ENCODE results near the gene ZBTB24. TPM values are rescaled to one million over a fixed set of nuclear protein-coding genes. Genes with fewer than 3 reads are reported as not detected.

Gene ZBTB24
- total and polyA plus RNA-seq, 10 donors, result 4.5 to 15.0 (median 11.9) TPM

DNA sequence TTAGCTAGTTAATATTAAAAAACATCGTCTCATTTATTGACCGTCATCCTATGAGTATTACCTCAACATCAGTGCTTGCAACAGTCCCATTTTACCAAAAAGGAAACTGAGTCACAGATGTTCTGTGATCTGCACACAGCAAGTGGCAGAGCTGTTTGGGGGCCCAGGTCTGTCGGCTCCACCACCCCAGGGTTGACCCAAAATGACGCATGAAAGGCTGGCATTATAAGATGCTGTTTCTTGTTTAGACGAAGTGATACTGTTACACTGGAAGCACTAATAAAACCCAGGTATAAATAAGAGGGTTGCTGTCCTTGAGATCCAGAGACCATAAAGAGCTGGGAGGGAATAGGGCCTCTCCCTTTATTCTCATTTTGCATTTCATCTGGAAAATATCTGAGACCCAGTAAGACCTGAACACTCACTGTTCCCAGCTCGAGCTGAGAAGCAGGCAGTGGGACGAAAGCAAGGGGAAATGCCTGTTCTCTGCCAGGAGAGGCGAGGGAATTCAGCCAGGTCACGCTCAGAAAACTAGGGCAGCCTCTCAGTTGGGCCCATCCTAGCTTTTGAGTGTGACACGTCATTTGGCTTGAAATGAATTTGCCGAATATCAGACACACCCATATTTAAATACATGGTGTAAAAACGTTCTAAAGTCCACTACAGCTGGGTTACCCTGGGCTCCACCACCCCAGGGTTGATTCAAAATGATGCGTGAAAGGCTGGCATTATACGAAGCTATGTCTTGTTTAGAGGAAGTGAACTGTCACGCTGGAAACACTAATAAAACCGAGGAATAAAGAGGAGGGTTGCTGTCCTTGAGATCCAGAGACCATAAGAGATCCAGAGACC, 26.1 kb downstream of the ZBTB24 start:
- H3K27me3 ChIP-seq (replicated peaks in 1 of 7), result no peaks in the 10 kb centered on the region
- no peak for DNase-seq
- H3K4me3 ChIP-seq, result peak overlapping the region in 6 of 8 donors; percentile 73 to 92 (median 76)
- peaks cover 17 to 86% (median 68%) of the 10 kb centered on the region in 6 donors for H3K4me1 ChIP-seq
- H3K9me3 ChIP-seq, result peaks cover 0 to 7% (median 2%) of the 10 kb centered on the region in 8 donors
- peak overlapping the region in 7 of 8 donors; percentile 14 to 100 (median 95) for H3K27ac ChIP-seq
- TF ChIP-seq POLR2AphosphoS5 (IDR thresholded peaks at IDR 0.05), result no peak
- TF ChIP-seq POLR2A (IDR thresholded peaks at IDR 0.05), result no peak
- no peak for TF ChIP-seq CTCF (IDR thresholded peaks at IDR 0.05 in 8 of 11, conservative IDR thresholded peaks at IDR 0.05 in 3 of 11)
- peaks cover 0 to 34% (median 9%) of the 10 kb centered on the region in 6 donors for H3K36me3 ChIP-seq
- intact Hi-C loops (cut with DNase I; ENCODE audit: low total_unique reads), result no loop called here
- WGBS, 5 donors, result 65 to 76% (median 70%) methylated on average over 16 of the region's 16 CpGs

DNA sequence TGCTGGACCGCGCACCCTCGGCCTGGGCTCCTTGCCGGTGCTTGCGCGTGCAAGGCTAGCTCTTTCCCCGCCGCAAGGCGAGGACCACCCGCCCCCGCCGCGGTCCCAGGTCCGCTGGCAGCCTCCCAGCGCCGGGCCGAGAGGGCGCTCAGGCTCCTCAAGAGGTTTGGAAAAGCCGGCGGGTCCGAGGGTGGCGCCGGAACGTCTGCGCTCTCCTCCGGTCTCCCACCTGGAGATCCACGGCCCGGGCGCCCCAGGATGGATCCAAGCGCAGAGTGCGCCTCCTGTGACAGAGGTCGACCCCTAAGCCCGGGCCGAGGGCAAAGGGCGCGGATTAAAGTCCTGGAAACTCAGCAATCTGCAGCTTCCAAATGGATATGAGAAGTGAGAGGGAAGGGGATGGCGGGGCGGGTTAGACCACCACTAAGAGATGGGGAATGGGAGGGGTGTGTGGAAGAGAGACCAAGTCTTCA, 26.9 kb downstream of the ZBTB24 start:
- Histone ChIP-seq H3K4me1 (peaks cover 17 to 94% (median 71%) of the 10 kb centered on the region in 6 donors), H3K36me3 (peaks cover 0 to 34% (median 7%) of the 10 kb centered on the region in 6 donors), H3K27ac (peak overlapping the region; percentile 87 to 100 (median 95)), H3K27me3 (replicated peaks in 1 of 7) (no peaks in the 10 kb centered on the region), H3K9me3 (peaks cover 0 to 3% (median 1%) of the 10 kb centered on the region in 8 donors), H3K4me3 (peak overlapping the region; percentile 54 to 92 (median 76))
- no peak for DNase-seq
- 15 to 25% (median 19%) methylated on average over 29 to 38 of the region's 38 CpGs for WGBS, 5 donors
- intact Hi-C loops (cut with DNase I; ENCODE audit: low total_unique reads), result no loop called here
- TF ChIP-seq POLR2AphosphoS5 (IDR thresholded peaks at IDR 0.05) (no peak), CTCF (IDR thresholded peaks at IDR 0.05 in 8 of 11, conservative IDR thresholded peaks at IDR 0.05 in 3 of 11) (peak in 2 of 11 experiments; percentile 2 to 7)

- Histone ChIP-seq H3K9me3 (no peaks in the 10 kb centered on the region), H3K4me1 (peaks cover 17 to 97% (median 73%) of the 10 kb centered on the region in 6 donors), H3K27me3 (replicated peaks in 1 of 7) (no peaks in the 10 kb centered on the region), H3K36me3 (peaks cover 0 to 34% (median 7%) of the 10 kb centered on the region in 6 donors), H3K4me3 (peak within 1 kb of the TSS; percentile 54 to 92 (median 76)), H3K27ac (peak within 1 kb of the TSS; percentile 87 to 100 (median 95))
- peak; percentile 98 for DNase-seq
- 0 to 2% (median 1%) methylated on average over 12 to 70 of the region's 70 CpGs for WGBS, 5 donors
- TF ChIP-seq CTCF (IDR thresholded peaks at IDR 0.05 in 8 of 11, conservative IDR thresholded peaks at IDR 0.05 in 3 of 11) (peak in 8 of 11 experiments; percentile 40 to 71 (median 52)), POLR2AphosphoS5 (IDR thresholded peaks at IDR 0.05) (peak; percentile 87 to 94 (median 92)), POLR2A (IDR thresholded peaks at IDR 0.05) (peak in 2 of 3 donors; percentile 20 to 56)
- intact Hi-C loops (cut with DNase I; ENCODE audit: low total_unique reads), result no loop called here
Measured at GRCh38 chr6:109455437-109456110, 27.4 kb downstream of the ZBTB24 start, which contains the start of gene MICAL1. Gene MICAL1, minus strand, starts transcription at chr6:109455772. Its CDS starts 1,576 bp downstream, at chr6:109454196.

Measured in spleen (tissue), 11 donors.